GM12892 (cell line): ENCODE data around the gene ZNF135.

Source experiments
- POLR2A ChIP-seq: IDR thresholded peaks from 2 replicates; pipeline ENCODE4 v1.6.1; 2011; ENCODE audit warnings: low read depth, low read length, control low read depth
- POLR2AphosphoS5 ChIP-seq: IDR thresholded peaks from 2 replicates; pipeline ENCODE4 v1.6.1; 2011; ENCODE audit warnings: low read depth, low read length, control low read depth

DNA sequence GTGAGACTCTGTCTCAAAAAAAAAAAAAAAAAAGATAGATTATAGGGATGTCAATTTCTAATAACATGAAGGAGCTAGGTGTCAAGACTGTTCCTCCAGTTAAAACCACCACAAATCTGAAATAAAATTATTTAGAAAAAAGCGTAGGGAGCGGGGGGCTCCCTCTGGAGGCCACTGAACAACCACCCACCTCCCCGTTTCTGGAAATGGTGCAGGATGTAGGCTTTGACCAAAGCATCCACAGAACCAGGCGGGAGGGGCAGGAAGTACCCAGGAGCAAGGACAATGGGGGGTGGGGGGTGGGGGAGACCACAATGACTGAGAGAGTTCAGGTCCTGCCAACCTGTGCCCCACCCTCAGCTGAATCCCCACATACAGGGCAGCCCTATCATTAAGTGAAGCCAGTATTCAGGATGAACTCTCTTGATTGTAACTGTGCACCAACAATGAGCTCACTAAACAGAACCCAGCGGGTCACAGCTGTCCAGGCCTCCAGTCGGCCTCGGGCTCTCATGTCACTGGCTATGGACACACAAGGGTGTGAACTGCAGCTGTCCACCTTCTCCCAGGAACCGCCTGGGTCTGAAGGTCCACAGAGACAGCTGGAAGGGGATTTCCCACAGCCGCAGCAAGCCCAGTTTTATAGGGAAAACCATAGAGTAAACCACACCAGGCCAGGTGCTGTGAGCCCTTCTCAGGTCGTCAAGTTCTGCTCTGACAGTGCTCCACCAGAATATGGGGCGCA lies 32.3 kb downstream of the ZNF135 start:
- TF ChIP-seq POLR2A = no peak
- TF ChIP-seq POLR2AphosphoS5 = no peak
